GM23248 (cell line): ENCODE results near the gene ATXN3L.

ENCODE experiments used
- EZH2 ChIP-seq: fragments of 200-600 bp; sonication (generic); IDR thresholded peaks from 2 replicates; pipeline ENCODE4 v1.6.1; 2018; ENCODE audit warnings: antibody characterized with exemption, mild to moderate bottlenecking; ENCODE audit not compliant: insufficient read depth, poor library complexity, severe bottlenecking
- EZH2phosphoT487 ChIP-seq: fragments of 200-600 bp; sonication (generic); IDR thresholded peaks from 2 replicates; pipeline ENCODE4 v1.6.1; 2018; ENCODE audit warnings: antibody characterized with exemption, moderate library complexity, mild to moderate bottlenecking, low read depth; ENCODE audit not compliant: insufficient read depth

GRCh38 chrX:13345438-13345837 is 25.6 kb upstream of the ATXN3L start:
- TF ChIP-seq EZH2: no peak
- TF ChIP-seq EZH2phosphoT487: no peak
